HepG2 (cell line): ENCODE results near the gene IRF2. TPM values are rescaled to one million over a fixed set of nuclear protein-coding genes. Genes with fewer than 3 reads are reported as not detected.

Experiments
- ATAC-seq: fragments of 200-7000 bp; cut with Tn5 transposase; 3 replicates; pipeline ENCODE4 v1.9.1; 2020; ENCODE audit warnings: mild to moderate bottlenecking, moderate library complexity
- BruUV-seq: library from RNA; stranded (reverse); fragments of 400-500 nt; replicated peaks from 2 replicates; lab custom pipeline; 2021; lab: Mats Ljungman, UMichigan
- CTCF ChIA-PET: fragments of 300-600 bp; formaldehyde crosslinking; extraction: SDS; loops from one replicate; lab custom pipeline; 2021; ENCODE audit warnings: low total read pairs, inconsistent platforms, low intra/inter-chr PET ratio; lab: Yijun Ruan, JAX
- POLR2A ChIA-PET: fragments of 350-600 bp; sonication (Branson Sonifier 250); formaldehyde crosslinking; loops from one replicate; lab custom pipeline; 2020; ENCODE audit warnings: antibody characterized with exemption, inconsistent platforms; lab: Yijun Ruan, JAX
- DNase-seq: peaks from one replicate; pipeline ENCODE4 v3.0.0-alpha.2; 2015; ENCODE audit warnings: low spot score
- FAIRE-seq: peaks from 3 replicates; lab custom pipeline; 2011; peaks lifted over from hg19 to GRCh38; lab: Jason Lieb, UNC
- H2AFZ ChIP-seq: one replicate; pipeline ENCODE4 v1.6.1; 2011; ENCODE audit warnings: low read length, inconsistent platforms
- H3K27ac ChIP-seq: fragments of 300-600 bp; 3 replicates; pipeline ENCODE4 v1.8.0; 2011; ENCODE audit warnings: mixed run types, mild to moderate bottlenecking, mixed read lengths, low read length, inconsistent platforms; ENCODE audit not compliant: insufficient read depth; ENCODE audit errors: extremely low read length
- H3K27me3 ChIP-seq, 2 experiments: fragments of 200-600 bp in 1 of 2; 2 replicates in 1 of 2; 3 replicates in 1 of 2; pipeline versions ENCODE4 v1.6.0 to v1.8.0; 2011; ENCODE audit warnings: low read length in 2 of 2, mild to moderate bottlenecking in 2 of 2, moderate library complexity in 2 of 2, inconsistent platforms in 1 of 2; ENCODE audit not compliant: insufficient read depth in 2 of 2, control insufficient read depth in 1 of 2
- H3K36me3 ChIP-seq, 2 experiments: fragments of 200-600 bp in 1 of 2; replicated peaks in 1 of 2; 2 replicates in 1 of 2; 3 replicates in 1 of 2; pipeline versions ENCODE4 v1.5.1 to v1.8.0; 2011; ENCODE audit warnings: low read length in 2 of 2, inconsistent platforms in 1 of 2; ENCODE audit not compliant: insufficient read depth in 2 of 2, control insufficient read depth in 1 of 2
- H3K4me1 ChIP-seq: 2 replicates; pipeline ENCODE4 v1.5.1; 2012; ENCODE audit warnings: low read length, inconsistent platforms; ENCODE audit not compliant: insufficient read depth
- H3K4me2 ChIP-seq: 2 replicates; pipeline ENCODE4 v1.6.0; 2011; ENCODE audit warnings: low read depth, low read length, inconsistent platforms
- H3K4me3 ChIP-seq, 3 experiments: fragments of 200-600 bp in 1 of 3; sonication (generic), shearing (Covaris generic) in 1 of 3; replicated peaks in 1 of 3; 2 replicates each; pipeline ENCODE4 v1.5.1; 2011 to 2016; ENCODE audit warnings: low read length in 3 of 3, inconsistent platforms in 2 of 3, low read depth in 2 of 3, mild to moderate bottlenecking in 2 of 3, control low read depth in 1 of 3, mixed read lengths in 1 of 3; ENCODE audit not compliant: insufficient read depth in 1 of 3
- H3K79me2 ChIP-seq: one replicate; pipeline ENCODE4 v1.6.1; 2011; ENCODE audit warnings: low read length, inconsistent platforms; ENCODE audit not compliant: insufficient read depth
- H3K9ac ChIP-seq: 2 replicates; pipeline ENCODE4 v1.6.0; 2011; ENCODE audit warnings: mild to moderate bottlenecking, low read depth, low read length, inconsistent platforms; ENCODE audit not compliant: insufficient read depth
- H3K9me3 ChIP-seq: 2 replicates; pipeline ENCODE4 v1.5.1; 2012; ENCODE audit warnings: mild to moderate bottlenecking, low read length
- H4K20me1 ChIP-seq: 2 replicates; pipeline ENCODE4 v1.6.0; 2011; ENCODE audit warnings: inconsistent platforms, mild to moderate bottlenecking, low read length, moderate library complexity; ENCODE audit not compliant: insufficient read depth
- BRF2 ChIP-seq: sonication (generic); formaldehyde crosslinking; IDR thresholded peaks from 2 replicates; pipeline ENCODE4 v1.8.1; 2022; ENCODE audit warnings: mild to moderate bottlenecking, missing genetic modification reagents
- KLF13 ChIP-seq: sonication (generic); formaldehyde crosslinking; IDR thresholded peaks from 2 replicates; pipeline ENCODE4 v1.4.0; 2020; ENCODE audit warnings: mild to moderate bottlenecking, missing genetic modification reagents
- PHF5A ChIP-seq: IDR thresholded peaks from one replicate; pipeline ENCODE4 v1.6.1; 2018; ENCODE audit warnings: low read depth, missing genetic modification reagents; ENCODE audit not compliant: unreplicated experiment
- RFXANK ChIP-seq: IDR thresholded peaks from 2 replicates; pipeline ENCODE4 v1.6.1; 2016
- RNF219 ChIP-seq: sonication (generic); formaldehyde crosslinking; IDR thresholded peaks from 2 replicates; pipeline ENCODE4 v1.5.0; 2020; ENCODE audit warnings: mild to moderate bottlenecking, missing genetic modification reagents
- SIN3A ChIP-seq: IDR thresholded peaks from 2 replicates; pipeline ENCODE4 v1.6.1; 2011; ENCODE audit warnings: low read depth, mild to moderate bottlenecking, control low read depth, low read length, borderline replicate concordance
- SMAD1 ChIP-seq: sonication (generic); formaldehyde crosslinking; IDR thresholded peaks from 2 replicates; pipeline ENCODE4 v1.4.0; 2020; ENCODE audit warnings: missing genetic modification reagents, low read depth, mild to moderate bottlenecking, borderline replicate concordance
- SP4 ChIP-seq: sonication (generic); formaldehyde crosslinking; IDR thresholded peaks from 2 replicates; pipeline ENCODE4 v1.8.1; 2023; ENCODE audit warnings: mild to moderate bottlenecking, missing genetic modification reagents
- U2AF1 ChIP-seq: fragments of 200-400 bp; formaldehyde crosslinking; optimal IDR thresholded peaks from 2 replicates; pipeline ENCODE3; 2017; ENCODE audit warnings: mild to moderate bottlenecking, low read depth, low read length
- ZBTB38 ChIP-seq: sonication (generic); formaldehyde crosslinking; IDR thresholded peaks from 2 replicates; pipeline ENCODE4 v1.5.1; 2020; ENCODE audit warnings: mild to moderate bottlenecking, missing genetic modification reagents
- ZBTB49 ChIP-seq: sonication (generic); formaldehyde crosslinking; IDR thresholded peaks from 2 replicates; pipeline ENCODE4 v1.4.0; 2020; ENCODE audit warnings: missing genetic modification reagents, borderline replicate concordance
- ZNF17 ChIP-seq: sonication (generic); formaldehyde crosslinking; IDR thresholded peaks from 2 replicates; pipeline ENCODE4 v1.5.0; 2020; ENCODE audit warnings: mild to moderate bottlenecking, missing genetic modification reagents
- ZNF207 ChIP-seq: fragments of 450-650 bp; IDR thresholded peaks from 2 replicates; pipeline ENCODE4 v1.6.1; 2016; ENCODE audit warnings: antibody characterized with exemption, borderline replicate concordance
- ZNF230 ChIP-seq: sonication (generic); formaldehyde crosslinking; IDR thresholded peaks from 2 replicates; pipeline ENCODE4 v1.4.0; 2020; ENCODE audit warnings: mild to moderate bottlenecking, missing genetic modification reagents
- ZNF337 ChIP-seq: sonication (generic); formaldehyde crosslinking; IDR thresholded peaks from 2 replicates; pipeline ENCODE4 v1.5.1; 2020; ENCODE audit warnings: missing genetic modification reagents, low read depth, mild to moderate bottlenecking, borderline replicate concordance
- ZNF891 ChIP-seq: sonication (generic); formaldehyde crosslinking; IDR thresholded peaks from 2 replicates; pipeline ENCODE4 v1.5.0; 2020; ENCODE audit warnings: mild to moderate bottlenecking, missing genetic modification reagents
- WGBS: methylation state at CpG from one replicate; pipeline ENCODE4 v1.1.6; 2017; ENCODE audit warnings: low lambda C conversion rate; 5-methylcytosine and 5-hydroxymethylcytosine counted together
- in situ Hi-C: cut with HindIII; loops from 2 replicates; pipeline ENCODE4 v1.10.0; 2017; ENCODE audit warnings: low pct_unique_long_range_greater_than_20kb; ENCODE audit not compliant: extremely low pct_ligation_motif_present
- intact Hi-C: fragments of 100-400 bp; cut with micrococcal nuclease; formaldehyde crosslinking; loops from one replicate; pipeline ENCODE4 v1.10.0; 2022; ENCODE audit not compliant: unreplicated experiment
- polyA plus RNA-seq, 8 experiments: library from polyadenylated mRNA; depleted of rRNA in 3 of 8; stranded (reverse) in 7 of 8; unstranded in 1 of 8; fragments of >200 nt; fragmentation: Illumina TruSeq in 4 of 8; extraction: Trizol in 4 of 8; gene quantifications; 2 replicates each; pipeline versions ENCODE4 v1.2.1 to v1.2.3, GENCODE V29; 2011 to 2016; ENCODE audit warnings: low read depth in 4 of 8, missing spikeins in 1 of 8, mixed read lengths in 1 of 8; ENCODE audit not compliant: insufficient read depth in 1 of 8
- total RNA-seq, 5 experiments: library from RNA; depleted of rRNA; stranded (reverse); fragments of >200 nt; fragmentation: Illumina TruSeq; extraction: Trizol; gene quantifications; 2 replicates each; pipeline ENCODE4 v1.2.3, GENCODE V29; 2016; ENCODE audit warnings: low read depth in 1 of 5
- TF ChIP-seq, protein P1 (sequence below): sonication (generic); formaldehyde crosslinking; IDR thresholded peaks from 2 replicates; pipeline ENCODE4 v1.9.0; 2021; ENCODE audit warnings: missing genetic modification reagents, borderline replicate concordance

The IRF2 gene
- total and polyA plus RNA-seq, 2 of the 13 experiments (the other 11 are each of a cell fraction or from before 2014, with no cell fraction given): 15.5 to 28.8 TPM

DNA sequence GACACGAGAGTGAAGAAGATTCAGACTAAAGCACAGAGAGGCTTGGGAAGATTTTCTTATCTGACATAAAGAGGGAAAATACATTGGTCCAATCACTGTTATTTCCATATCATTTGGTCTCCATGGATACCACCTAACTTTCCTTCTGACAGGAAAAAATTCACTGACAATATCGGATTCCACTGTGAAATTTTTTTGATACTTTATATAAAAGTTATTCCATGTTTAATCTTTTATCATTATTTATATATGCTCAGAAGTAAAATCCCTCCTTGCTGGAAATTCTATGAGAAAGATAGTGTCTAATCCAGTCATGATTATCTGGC, 3.6 kb downstream of the IRF2 start (continued):
- TF ChIP-seq RNF219 (CRISPR knock-in tag) (no peak), SIN3A (no peak), PHF5A (no peak), SP4 (no peak), ZBTB38 (CRISPR knock-in tag) (no peak), U2AF1 (no peak), ZNF230 (CRISPR knock-in tag) (no peak)

DNA sequence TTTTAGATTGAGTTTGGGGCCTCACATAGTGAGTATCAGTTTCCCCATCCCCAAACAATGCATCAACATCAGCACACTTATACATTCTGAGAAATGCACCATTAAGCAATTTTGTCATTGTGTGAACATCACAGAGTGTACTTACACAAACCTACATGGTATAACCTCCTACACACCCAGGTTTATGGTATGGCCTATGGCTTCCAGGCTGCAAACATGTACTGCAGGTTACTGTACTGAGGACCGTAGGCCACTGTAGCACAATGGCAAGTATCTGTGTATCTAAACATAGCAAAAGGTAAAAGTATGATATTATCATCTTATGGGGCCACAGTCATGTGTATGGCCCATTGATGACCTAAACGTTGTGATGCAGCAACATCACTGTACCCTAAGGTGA, 7.7 kb downstream of the IRF2 start:
- 100% methylated on average over 2 of the region's 2 CpGs for WGBS
- in situ Hi-C loops: no loop called here
- peaks cover 47% of the 10 kb centered on the region for H4K20me1 ChIP-seq
- no peak overlapping the region for H3K9ac ChIP-seq
- no peak for TF ChIP-seq ZNF891 (CRISPR knock-in tag)
- no peak for TF ChIP-seq KLF13 (CRISPR knock-in tag)
- TF ChIP-seq BRF2 (CRISPR knock-in tag): no peak
- TF ChIP-seq ZNF337 (CRISPR knock-in tag): no peak
- TF ChIP-seq ZNF17 (CRISPR knock-in tag): no peak
- TF ChIP-seq, protein P1, sequence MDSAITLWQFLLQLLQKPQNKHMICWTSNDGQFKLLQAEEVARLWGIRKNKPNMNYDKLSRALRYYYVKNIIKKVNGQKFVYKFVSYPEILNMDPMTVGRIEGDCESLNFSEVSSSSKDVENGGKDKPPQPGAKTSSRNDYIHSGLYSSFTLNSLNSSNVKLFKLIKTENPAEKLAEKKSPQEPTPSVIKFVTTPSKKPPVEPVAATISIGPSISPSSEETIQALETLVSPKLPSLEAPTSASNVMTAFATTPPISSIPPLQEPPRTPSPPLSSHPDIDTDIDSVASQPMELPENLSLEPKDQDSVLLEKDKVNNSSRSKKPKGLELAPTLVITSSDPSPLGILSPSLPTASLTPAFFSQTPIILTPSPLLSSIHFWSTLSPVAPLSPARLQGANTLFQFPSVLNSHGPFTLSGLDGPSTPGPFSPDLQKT (CRISPR knock-in tag): no peak
- TF ChIP-seq ZBTB49 (CRISPR knock-in tag): no peak
- no peak for TF ChIP-seq RFXANK (CRISPR knock-in tag)
- TF ChIP-seq SMAD1: no peak
- TF ChIP-seq ZNF207: no peak
- no peaks in the 10 kb centered on the region for H3K9me3 ChIP-seq
- H3K36me3 ChIP-seq: no peaks in the 10 kb centered on the region
- ATAC-seq (no peak), DNase-seq (no peak), FAIRE-seq (no peak)
- H3K4me3 ChIP-seq: no peak overlapping the region
- H3K79me2 ChIP-seq: peaks cover 81% of the 10 kb centered on the region
- CTCF ChIA-PET: no interaction called here
- H3K27ac ChIP-seq: no peak overlapping the region
- H2AFZ ChIP-seq: no peak overlapping the region
- no peaks in the 10 kb centered on the region for H3K27me3 ChIP-seq
- intact Hi-C loops: loop anchor here (10.0 kb wide), 1 partner anchor 1268 kb away; no protein-coding TSS in a partner anchor
- H3K4me2 ChIP-seq: no peak overlapping the region
- H3K4me1 ChIP-seq: peaks cover 65% of the 10 kb centered on the region
- POLR2A ChIA-PET: no interaction called here
- no TSS peak for BruUV-seq
